Activated CD8-positive, alpha-beta memory T cell treated with anti-CD3 and anti-CD28 coated beads, Interleukin-2, amount 50 U/mL, for 24 hours (primary cell): ENCODE data around the gene CD200R1L.

Experiments
- DNase-seq: peaks from one replicate; pipeline ENCODE4 v3.0.0-alpha.2; 2020; ENCODE audit errors: extremely low read depth

CD200R1L gene

GRCh38 chr3:112818289-112818688 lies 28.4 kb downstream of the CD200R1L start:
- DNase-seq, result no peak

GRCh38 chr3:112817797-112818196 lies 28.9 kb downstream of the CD200R1L start:
- DNase-seq, result no peak

- DNase-seq, result no peak
These were observed 29.4 kb downstream of the CD200R1L start for GRCh38 chr3:112817271-112817670.

- DNase-seq, result no peak
These were observed 30.7 kb downstream of the CD200R1L start for GRCh38 chr3:112815981-112816380.

- no peak for DNase-seq
These were observed 32.4 kb downstream of the CD200R1L start for GRCh38 chr3:112814266-112814665.

- no peak for DNase-seq
These were observed 32.9 kb downstream of the CD200R1L start for GRCh38 chr3:112813723-112814171.

GRCh38 chr3:112813016-112813415 lies 33.6 kb downstream of the CD200R1L start:
- DNase-seq, result no peak

GRCh38 chr3:112811917-112812660 lies 34.6 kb downstream of the CD200R1L start:
- no peak for DNase-seq

GRCh38 chr3:112811131-112811884 lies 35.4 kb downstream of the CD200R1L start:
- no peak for DNase-seq

- no peak for DNase-seq
These were observed 36.1 kb downstream of the CD200R1L start for GRCh38 chr3:112810561-112810960.

GRCh38 chr3:112808136-112808535 lies 38.5 kb downstream of the CD200R1L start:
- DNase-seq, result no peak

- no peak for DNase-seq
These were observed 39.0 kb downstream of the CD200R1L start for GRCh38 chr3:112807685-112808084.

- DNase-seq, result no peak
These were observed 39.8 kb downstream of the CD200R1L start for GRCh38 chr3:112806903-112807302.

- no peak for DNase-seq
These were observed 41.5 kb downstream of the CD200R1L start for GRCh38 chr3:112805126-112805525.

GRCh38 chr3:112804021-112804420 lies 42.6 kb downstream of the CD200R1L start:
- no peak for DNase-seq

GRCh38 chr3:112803467-112803866 lies 43.2 kb downstream of the CD200R1L start:
- no peak for DNase-seq

GRCh38 chr3:112802338-112802737 lies 44.3 kb downstream of the CD200R1L start:
- DNase-seq, result no peak

- no peak for DNase-seq
These were observed 46.7 kb downstream of the CD200R1L start for GRCh38 chr3:112799946-112800345.

- no peak for DNase-seq
These were observed 52.0 kb downstream of the CD200R1L start for GRCh38 chr3:112794622-112795172.

- no peak for DNase-seq
These were observed 53.2 kb downstream of the CD200R1L start for GRCh38 chr3:112793326-112794081.

- no peak for DNase-seq
These were observed 54.9 kb downstream of the CD200R1L start for GRCh38 chr3:112791736-112792135.

GRCh38 chr3:112789787-112790186 lies 56.9 kb downstream of the CD200R1L start:
- no peak for DNase-seq
